Pancreas (tissue), 10 donors: ENCODE results near the gene KIF13A. TPM values are rescaled to one million over a fixed set of nuclear protein-coding genes. Genes with fewer than 3 reads are reported as not detected.

Experiments used
- ATAC-seq, 4 donors: fragments of 200-7000 bp; cut with Tn5 transposase; one replicate each; pipeline versions ENCODE4 v1.8.0 to v1.9.1; 2020; ENCODE audit warnings: mild to moderate bottlenecking in 4 of 4, moderate library complexity in 4 of 4
- DNase-seq, 6 donors: peaks; one replicate each; pipeline ENCODE4 v3.0.0-alpha.2; 2020
- FAIRE-seq: peaks from 2 replicates; lab custom pipeline; 2012; peaks lifted over from hg19 to GRCh38; lab: Jason Lieb, UNC
- H3K27ac ChIP-seq, 4 donors: fragments of 200-600 bp; sonication (generic); 1 replicate in 3 of 4; 2 replicates in 1 of 4; pipeline versions ENCODE4 v1.5.0 to v1.8.0; 2020
- H3K27me3 ChIP-seq, 4 donors: fragments of 200-600 bp; one replicate each; pipeline ENCODE4 v1.8.0; 2021
- H3K36me3 ChIP-seq, 3 donors: fragments of 200-600 bp; sonication (generic) in 1 of 3; one replicate each; pipeline versions ENCODE4 v1.5.0 to v1.8.0; 2020 to 2021
- H3K4me1 ChIP-seq, 3 donors: fragments of 200-600 bp; one replicate each; pipeline ENCODE4 v1.8.0; 2021
- H3K4me3 ChIP-seq, 4 donors: fragments of 200-600 bp; sonication (generic) in 2 of 4; one replicate each; pipeline versions ENCODE4 v1.5.0 to v1.8.0; 2020 to 2021
- H3K9me3 ChIP-seq, 4 donors: fragments of 200-600 bp; one replicate each; pipeline ENCODE4 v1.8.0; 2021
- WGBS, 2 donors: extraction: QIAGEN DNeasy Blood & Tissue Kit; methylation state at CpG; one replicate each; pipeline ENCODE4 v1.1.7; 2013; 5-methylcytosine and 5-hydroxymethylcytosine counted together
- intact Hi-C, 3 donors: fragments of 100-400 bp; cut with DNase I; formaldehyde crosslinking; loops; one replicate each; pipeline versions ENCODE4 v1.11.1 to v1.14.2; 2022
- polyA plus RNA-seq, 2 donors: library from polyadenylated mRNA; stranded (reverse); fragments of 200-250 nt; gene quantifications; one replicate each; pipeline ENCODE4 v1.2.3, GENCODE V29; 2013
- total RNA-seq, 6 donors: library from RNA; stranded (reverse); fragmentation: NEBNext Ultra II Directional in 4 of 6; extraction: Animal tissue kit (Norgen Biotek cat#: 25700) in 4 of 6; gene quantifications; one replicate each; pipeline versions ENCODE4 v1.2.1 to v1.2.4, GENCODE V29; 2021 to 2023
- TF ChIP-seq, protein P1 (sequence below), 4 donors: fragments of 200-600 bp; sonication (generic) in 3 of 4; IDR thresholded peaks; one replicate each; pipeline versions ENCODE4 v1.5.0 to v1.8.0; 2021; ENCODE audit warnings: antibody characterized with exemption in 4 of 4
- donor health status: healthy with polysubstance abuse.
- donor health status: DM: no; HTN: no; CAD: no; lungs with moderate emphysema.
- donor health status: DM: no; HTN: no; CAD: no.
- donor health status: control.
- donor health status: control.
- donor health status: Bipolar disorder and iron deficiency.
- donor health status: DM: yes; HTN: yes; CAD: no.
- donor health status: DM: no; HTN: no; CAD: no.
- donor health status: DM: no; HTN: no; CAD: no.
- donor health status: DM: yes; HTN: yes; CAD: no.

Gene KIF13A
- total and polyA plus RNA-seq, 8 donors = 7.3 to 18.1 (median 12.5) TPM

GRCh38 chr6:17853533-17853932 lies 133.9 kb downstream of the KIF13A start:
- WGBS, 2 donors = 85 to 91% methylated on average over 2 of the region's 2 CpGs
- FAIRE-seq = no peak
- DNase-seq = no peak
- no peaks in the 10 kb centered on the region for H3K4me1 ChIP-seq
- no peak for ATAC-seq
- H3K36me3 ChIP-seq = peaks cover 0 to 5% (median 0%) of the 10 kb centered on the region in 3 donors
- H3K27ac ChIP-seq = no peak overlapping the region
- no peak overlapping the region for H3K4me3 ChIP-seq
- TF ChIP-seq, protein P1, sequence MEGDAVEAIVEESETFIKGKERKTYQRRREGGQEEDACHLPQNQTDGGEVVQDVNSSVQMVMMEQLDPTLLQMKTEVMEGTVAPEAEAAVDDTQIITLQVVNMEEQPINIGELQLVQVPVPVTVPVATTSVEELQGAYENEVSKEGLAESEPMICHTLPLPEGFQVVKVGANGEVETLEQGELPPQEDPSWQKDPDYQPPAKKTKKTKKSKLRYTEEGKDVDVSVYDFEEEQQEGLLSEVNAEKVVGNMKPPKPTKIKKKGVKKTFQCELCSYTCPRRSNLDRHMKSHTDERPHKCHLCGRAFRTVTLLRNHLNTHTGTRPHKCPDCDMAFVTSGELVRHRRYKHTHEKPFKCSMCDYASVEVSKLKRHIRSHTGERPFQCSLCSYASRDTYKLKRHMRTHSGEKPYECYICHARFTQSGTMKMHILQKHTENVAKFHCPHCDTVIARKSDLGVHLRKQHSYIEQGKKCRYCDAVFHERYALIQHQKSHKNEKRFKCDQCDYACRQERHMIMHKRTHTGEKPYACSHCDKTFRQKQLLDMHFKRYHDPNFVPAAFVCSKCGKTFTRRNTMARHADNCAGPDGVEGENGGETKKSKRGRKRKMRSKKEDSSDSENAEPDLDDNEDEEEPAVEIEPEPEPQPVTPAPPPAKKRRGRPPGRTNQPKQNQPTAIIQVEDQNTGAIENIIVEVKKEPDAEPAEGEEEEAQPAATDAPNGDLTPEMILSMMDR (IDR thresholded peaks at IDR 0.05) = no peak
- H3K27me3 ChIP-seq = no peaks in the 10 kb centered on the region
- H3K9me3 ChIP-seq = no peaks in the 10 kb centered on the region
- intact Hi-C loops = no loop called here

- Histone ChIP-seq H3K4me3 (no peak overlapping the region), H3K27ac (no peak overlapping the region), H3K27me3 (no peaks in the 10 kb centered on the region), H3K4me1 (no peaks in the 10 kb centered on the region), H3K9me3 (no peaks in the 10 kb centered on the region), H3K36me3 (peaks cover 0 to 5% (median 0%) of the 10 kb centered on the region in 3 donors)
- TF ChIP-seq, protein P1 (IDR thresholded peaks at IDR 0.05) = no peak
- no peak for DNase-seq
- 57 to 58% methylated on average over 4 of the region's 4 CpGs for WGBS, 2 donors
- no peak for FAIRE-seq
- peak in 2 of 4 donors; percentile 65 to 68 for ATAC-seq
- intact Hi-C loops = no loop called here
These were observed 135.7 kb downstream of the KIF13A start for GRCh38 chr6:17851720-17852161.

DNA sequence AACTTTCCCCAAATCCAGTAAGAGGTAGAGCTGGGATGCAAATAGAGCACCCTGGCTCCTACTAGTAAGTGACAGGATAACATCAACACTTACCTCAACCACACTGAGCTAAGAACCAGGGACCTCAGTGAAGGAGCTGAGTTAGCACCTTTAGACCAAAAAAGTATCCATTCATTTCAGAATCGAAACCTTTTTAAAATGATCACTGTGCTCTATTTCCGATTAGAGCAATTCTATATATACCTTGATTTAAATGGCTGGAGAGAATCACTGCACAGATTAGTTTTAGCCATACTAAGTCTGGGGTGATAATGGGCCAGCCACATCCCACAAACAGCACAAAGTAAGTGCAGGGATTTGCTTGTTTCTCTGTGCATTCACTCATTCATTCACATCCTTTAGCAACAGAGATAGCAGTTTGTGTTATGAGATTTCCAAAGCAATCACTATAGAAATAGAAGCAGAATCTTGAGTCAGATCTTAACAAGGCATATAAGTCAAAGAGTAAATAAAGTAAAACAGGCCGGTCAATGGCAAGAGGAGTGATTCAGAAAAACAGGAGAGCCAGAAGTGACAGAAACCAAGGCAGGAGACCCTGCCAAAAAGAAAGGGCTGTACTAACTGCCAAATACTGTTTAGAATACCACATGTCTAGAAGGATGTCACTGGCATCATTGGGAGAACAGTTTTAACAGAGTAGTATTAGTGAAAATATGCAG lies 136.3 kb downstream of the KIF13A start:
- 87 to 92% methylated on average over 3 of the region's 3 CpGs for WGBS, 2 donors
- peaks cover 0 to 5% (median 0%) of the 10 kb centered on the region in 3 donors for H3K36me3 ChIP-seq
- H3K4me1 ChIP-seq = no peaks in the 10 kb centered on the region
- ATAC-seq (no peak), DNase-seq (no peak), FAIRE-seq (no peak)
- intact Hi-C loops = no loop called here
- TF ChIP-seq, protein P1 (IDR thresholded peaks at IDR 0.05) = no peak
- H3K27me3 ChIP-seq = no peaks in the 10 kb centered on the region
- no peaks in the 10 kb centered on the region for H3K9me3 ChIP-seq
- no peak overlapping the region for H3K27ac ChIP-seq
- no peak overlapping the region for H3K4me3 ChIP-seq

DNA sequence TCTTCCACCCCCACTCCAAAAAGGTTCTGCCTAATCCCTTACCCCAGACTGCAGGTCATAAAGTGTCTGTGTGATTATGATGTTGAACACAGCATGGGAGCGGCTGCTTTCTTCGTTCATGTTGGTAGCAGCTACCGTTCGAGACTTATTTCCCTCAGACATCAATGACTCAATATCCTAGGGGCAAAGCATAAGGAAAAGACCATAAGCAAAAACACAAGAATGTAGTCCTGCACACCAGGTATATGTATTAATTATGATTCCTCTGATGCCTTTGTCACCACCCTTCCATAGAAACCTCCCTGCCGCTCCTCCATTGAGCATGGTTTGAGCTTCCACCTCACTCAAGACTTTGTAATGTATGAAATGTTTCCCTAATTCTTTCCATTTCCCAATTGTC lies 137.2 kb downstream of the KIF13A start:
- no peaks in the 10 kb centered on the region for H3K27me3 ChIP-seq
- H3K36me3 ChIP-seq = peaks cover 0 to 5% (median 0%) of the 10 kb centered on the region in 3 donors
- H3K9me3 ChIP-seq = no peaks in the 10 kb centered on the region
- FAIRE-seq (no peak), ATAC-seq (no peak), DNase-seq (no peak)
- no peak overlapping the region for H3K4me3 ChIP-seq
- H3K4me1 ChIP-seq = no peaks in the 10 kb centered on the region
- intact Hi-C loops = no loop called here
- WGBS, 2 donors = 96 to 98% methylated on average over 5 of the region's 5 CpGs
- TF ChIP-seq, protein P1 (IDR thresholded peaks at IDR 0.05) = no peak
- no peak overlapping the region for H3K27ac ChIP-seq

DNA sequence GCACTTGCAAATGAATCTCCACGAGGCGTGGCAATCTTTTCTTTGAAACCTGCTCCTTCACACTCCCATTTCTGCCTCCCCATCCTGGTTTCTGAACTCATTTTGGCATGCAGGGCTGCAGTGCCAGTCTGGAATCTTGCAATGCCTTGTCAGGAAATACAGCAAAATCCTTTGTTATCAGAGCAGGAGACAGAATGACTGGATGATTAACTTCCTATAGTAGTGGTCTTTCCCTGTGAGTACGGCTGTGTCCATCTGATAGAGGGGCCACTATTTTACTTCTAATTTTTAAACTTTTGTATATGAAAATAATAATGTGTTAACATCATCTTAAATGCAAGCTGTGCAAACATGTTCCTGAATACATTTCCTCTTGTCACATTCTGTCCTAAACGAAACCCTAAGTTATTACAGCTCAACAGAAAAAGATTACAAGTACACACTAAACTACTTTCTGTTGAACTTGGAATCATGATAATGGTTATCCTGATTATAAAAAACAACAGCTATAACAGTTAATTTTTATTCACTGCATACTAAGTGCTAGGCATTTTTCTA lies 140.2 kb downstream of the KIF13A start:
- WGBS, 2 donors = 89 to 93% methylated on average over 4 of the region's 4 CpGs
- TF ChIP-seq, protein P1 (IDR thresholded peaks at IDR 0.05) = no peak
- no peak overlapping the region for H3K27ac ChIP-seq
- intact Hi-C loops = no loop called here
- H3K9me3 ChIP-seq = no peaks in the 10 kb centered on the region
- FAIRE-seq = no peak
- DNase-seq = no peak
- no peak for ATAC-seq
- H3K4me3 ChIP-seq = no peak overlapping the region
- no peaks in the 10 kb centered on the region for H3K4me1 ChIP-seq
- no peaks in the 10 kb centered on the region for H3K27me3 ChIP-seq
- H3K36me3 ChIP-seq = peaks cover 0 to 5% (median 0%) of the 10 kb centered on the region in 3 donors
